Keratinocyte (primary cell): ENCODE results near the gene PLA2G15.

Experiments used
- EZH2 ChIP-seq: IDR thresholded peaks from one replicate; pipeline ENCODE4 v1.6.1; 2012; ENCODE audit warnings: inconsistent platforms, mild to moderate bottlenecking, low read length, moderate library complexity
- TF ChIP-seq, protein P1 (sequence below), 3 experiments: IDR thresholded peaks in 1 of 3; conservative IDR thresholded peaks in 1 of 3; optimal IDR thresholded peaks in 1 of 3; 2 replicates in 2 of 3; 3 replicates in 1 of 3; pipeline versions ENCODE3 to v1.5.1; 2011; ENCODE audit warnings: low read length in 3 of 3, mild to moderate bottlenecking in 3 of 3, moderate library complexity in 2 of 3, control low read depth in 1 of 3, inconsistent platforms in 1 of 3; ENCODE audit not compliant: insufficient read depth in 2 of 3; ENCODE audit errors: extremely low read depth in 1 of 3

DNA sequence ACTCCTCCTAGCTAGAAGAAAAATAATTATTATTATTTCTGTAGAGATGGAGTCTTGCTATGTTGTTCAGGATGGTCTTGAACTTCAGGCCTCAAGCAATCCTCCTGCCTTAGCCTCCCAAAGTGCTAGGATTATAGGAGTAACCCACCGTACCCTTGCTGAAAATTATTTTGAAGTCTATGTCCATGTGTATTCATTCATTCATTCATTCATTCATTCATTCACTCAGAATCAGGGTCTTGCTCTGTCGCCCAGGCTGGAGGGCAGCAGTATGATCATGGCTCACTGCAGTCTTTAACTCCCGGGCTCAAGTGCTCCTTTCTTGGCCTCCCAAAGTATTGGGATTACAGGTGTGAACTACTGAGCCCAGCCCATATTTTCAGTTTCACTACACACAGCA is 61.5 kb downstream of the PLA2G15 start:
- TF ChIP-seq, protein P1, sequence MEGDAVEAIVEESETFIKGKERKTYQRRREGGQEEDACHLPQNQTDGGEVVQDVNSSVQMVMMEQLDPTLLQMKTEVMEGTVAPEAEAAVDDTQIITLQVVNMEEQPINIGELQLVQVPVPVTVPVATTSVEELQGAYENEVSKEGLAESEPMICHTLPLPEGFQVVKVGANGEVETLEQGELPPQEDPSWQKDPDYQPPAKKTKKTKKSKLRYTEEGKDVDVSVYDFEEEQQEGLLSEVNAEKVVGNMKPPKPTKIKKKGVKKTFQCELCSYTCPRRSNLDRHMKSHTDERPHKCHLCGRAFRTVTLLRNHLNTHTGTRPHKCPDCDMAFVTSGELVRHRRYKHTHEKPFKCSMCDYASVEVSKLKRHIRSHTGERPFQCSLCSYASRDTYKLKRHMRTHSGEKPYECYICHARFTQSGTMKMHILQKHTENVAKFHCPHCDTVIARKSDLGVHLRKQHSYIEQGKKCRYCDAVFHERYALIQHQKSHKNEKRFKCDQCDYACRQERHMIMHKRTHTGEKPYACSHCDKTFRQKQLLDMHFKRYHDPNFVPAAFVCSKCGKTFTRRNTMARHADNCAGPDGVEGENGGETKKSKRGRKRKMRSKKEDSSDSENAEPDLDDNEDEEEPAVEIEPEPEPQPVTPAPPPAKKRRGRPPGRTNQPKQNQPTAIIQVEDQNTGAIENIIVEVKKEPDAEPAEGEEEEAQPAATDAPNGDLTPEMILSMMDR (optimal IDR thresholded peaks at IDR 0.05 in 1 of 3, IDR thresholded peaks at IDR 0.05 in 1 of 3, conservative IDR thresholded peaks at IDR 0.05 in 1 of 3; ENCODE audit: extremely low read depth in 1 of 3, insufficient read depth in 2 of 3, low read length in 3 of 3) = no peak
- no peak for TF ChIP-seq EZH2
